GM19395 (cell line): Measurements from ENCODE around the gene ZNF280B.
"Not testable (repeated sequence)": the region's sequence is repeated elsewhere in the genome, so short reads cannot be mapped to it uniquely, and the experiment has no call there.

Experiments used
- ATAC-seq: cut with Tn5 transposase; IDR thresholded peaks from one replicate; pipeline ENCODE4 v1.9.1; 2021; ENCODE audit warnings: mild to moderate bottlenecking, moderate library complexity; ENCODE audit not compliant: unreplicated experiment

Gene ZNF280B

DNA sequence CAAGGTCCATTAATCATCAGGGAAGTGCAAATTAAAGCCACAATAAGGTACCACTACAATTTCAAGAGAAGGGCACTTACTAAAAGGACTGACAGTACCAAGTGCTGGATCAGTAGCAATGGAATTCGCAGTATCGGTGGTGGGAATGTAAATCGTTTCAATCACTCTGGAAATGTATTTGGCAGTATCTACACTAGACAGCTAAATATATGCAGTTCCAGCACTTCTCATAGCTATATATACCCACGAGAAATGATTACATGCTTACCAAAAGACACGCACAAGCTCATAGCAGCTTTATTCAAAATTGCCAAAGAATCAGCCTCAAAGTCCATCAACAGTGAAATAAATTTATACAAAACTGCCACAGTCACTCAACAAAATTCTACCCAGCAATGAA is 4.4 kb upstream of the ZNF280B start:
- no peak for ATAC-seq

DNA sequence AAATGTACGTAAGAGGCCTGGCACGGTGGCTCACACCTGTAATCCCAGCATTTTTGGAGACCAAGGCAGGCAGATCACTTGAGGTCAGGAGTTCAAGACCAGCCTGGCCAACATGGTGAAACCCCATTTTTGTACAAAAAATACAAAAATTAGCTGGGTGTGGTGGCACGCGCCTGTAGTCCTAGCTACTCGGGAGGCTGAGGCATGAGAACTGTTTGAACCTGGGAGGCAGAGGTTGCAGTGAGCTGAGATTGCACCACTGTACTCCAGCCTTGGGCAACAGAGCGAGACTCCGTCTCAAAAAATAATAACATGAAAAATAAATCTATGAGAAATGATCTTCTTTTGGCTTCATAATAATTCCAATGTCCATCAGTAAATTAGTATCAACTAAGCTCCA is 2.3 kb upstream of the ZNF280B start:
- ATAC-seq, result not testable (repeated sequence)

DNA sequence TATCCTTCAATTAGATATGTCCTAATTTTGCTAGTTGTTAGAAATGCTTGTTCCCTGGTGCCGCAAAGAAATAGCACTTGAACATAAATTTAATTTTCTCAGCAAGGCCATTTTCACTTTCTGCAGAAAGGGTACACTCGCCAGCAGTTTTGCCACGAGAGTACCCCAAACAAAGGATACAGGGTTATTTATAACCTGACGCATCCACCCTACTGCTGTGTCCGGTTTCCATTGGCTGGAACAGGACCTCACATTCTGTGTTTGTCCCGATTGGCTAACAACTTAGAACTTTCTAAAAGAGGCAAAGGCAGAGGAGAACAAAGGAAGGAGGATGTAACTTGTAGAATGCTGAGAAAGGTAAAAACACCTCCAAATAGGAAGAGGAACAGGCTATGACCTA is 1.4 kb upstream of the ZNF280B start:
- ATAC-seq, result not testable (repeated sequence)

DNA sequence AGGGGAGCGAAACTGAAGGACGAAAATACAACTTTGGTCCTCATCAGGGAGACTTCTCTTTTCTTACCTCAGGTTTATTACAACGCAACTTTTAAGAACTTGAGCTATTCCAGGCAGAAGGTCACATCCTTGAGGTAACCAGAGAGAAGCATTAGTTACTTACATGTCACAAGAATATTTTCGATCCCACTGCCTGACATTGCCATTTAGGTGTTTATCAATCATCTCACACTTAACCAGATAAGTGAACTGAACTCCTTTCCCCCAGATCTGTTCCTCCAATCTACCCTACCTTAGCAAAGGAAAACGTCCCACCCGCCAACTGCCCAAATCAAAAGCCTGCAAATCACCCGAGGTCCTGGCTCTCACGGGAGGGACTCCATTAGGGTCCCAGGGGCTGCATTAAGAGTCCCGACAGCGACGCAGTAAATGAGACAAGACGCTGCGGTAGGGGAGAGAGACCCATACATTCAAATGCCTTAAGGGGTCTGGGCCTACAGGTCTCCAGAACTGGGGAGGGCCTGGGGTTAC is 734 bp downstream of the ZNF280B start:
- ATAC-seq, result no peak

DNA sequence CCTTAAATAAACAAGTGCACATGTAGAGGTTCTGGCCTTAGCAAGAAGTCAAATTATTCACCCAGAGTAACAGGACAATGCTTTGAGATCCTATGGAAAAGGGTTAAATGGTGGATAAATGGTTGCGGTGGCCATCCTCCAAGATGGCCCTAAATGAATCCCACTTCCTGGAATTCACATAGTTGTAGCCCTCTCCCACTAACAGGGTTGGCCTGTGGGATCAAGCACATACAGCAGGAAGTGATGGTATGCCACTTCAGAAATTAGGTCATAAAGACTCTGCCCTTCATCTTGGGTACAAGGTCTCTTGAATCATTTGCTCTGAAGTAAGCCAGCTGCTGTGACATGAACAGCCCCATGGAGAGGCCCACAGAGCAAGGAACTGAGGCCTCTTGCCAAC is 1.8 kb downstream of the ZNF280B start:
- ATAC-seq, result no peak

DNA sequence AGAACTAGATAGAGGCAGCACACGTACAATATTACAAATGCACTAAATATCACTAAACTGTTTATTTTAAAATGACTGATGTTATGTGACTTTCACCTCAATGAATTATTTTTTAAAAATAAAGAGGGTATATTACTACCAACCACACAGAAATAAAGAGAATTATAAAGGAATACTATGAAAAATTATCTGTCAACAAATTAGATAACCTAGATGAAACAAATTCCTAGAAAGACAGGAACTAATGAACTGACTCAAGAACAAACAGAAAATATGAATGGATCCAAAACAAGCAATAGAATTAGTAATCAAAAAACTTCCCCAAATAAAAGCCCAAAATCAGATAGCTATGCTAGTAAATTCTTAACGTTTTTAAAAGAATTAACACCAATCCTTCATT is 10.3 kb downstream of the ZNF280B start:
- ATAC-seq, result no peak

DNA sequence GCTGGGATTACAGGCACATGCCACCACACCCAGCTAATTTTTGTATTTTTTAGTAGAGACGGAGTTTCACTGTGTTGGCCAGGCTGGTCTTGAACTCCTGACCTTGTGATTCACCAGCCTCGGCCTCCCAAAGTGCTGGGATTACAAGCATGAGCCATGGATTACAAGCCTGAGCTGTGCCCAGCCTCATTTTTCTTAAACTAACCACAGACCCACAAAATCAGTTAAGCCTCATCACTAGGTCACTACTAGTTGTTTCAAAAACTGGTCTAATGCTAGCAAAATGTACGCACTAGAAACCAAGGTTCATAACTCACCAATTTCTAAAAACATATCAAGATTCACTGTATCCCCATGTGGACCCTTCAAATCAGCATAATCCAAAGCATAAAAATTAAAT is 17.0 kb downstream of the ZNF280B start:
- not testable (repeated sequence) for ATAC-seq

DNA sequence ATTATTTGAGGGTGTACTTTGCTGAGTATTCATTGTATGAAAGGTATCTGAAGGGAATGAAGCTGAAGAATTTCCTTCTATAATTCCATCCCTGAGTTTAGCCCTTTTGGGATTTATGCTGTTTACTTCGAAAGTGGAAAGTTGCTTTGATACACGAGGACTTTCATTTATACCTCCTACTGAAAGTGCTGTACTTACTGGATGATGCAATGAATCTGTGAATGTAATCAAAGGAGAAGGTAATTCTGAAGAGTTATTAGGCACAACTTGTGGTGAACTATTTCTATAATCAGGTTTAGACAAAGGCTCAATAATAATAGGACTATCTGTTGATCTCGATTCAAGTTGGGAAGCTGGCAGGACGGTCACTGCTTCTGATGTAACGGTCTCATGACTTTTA is 19.8 kb downstream of the ZNF280B start:
- ATAC-seq, result no peak

DNA sequence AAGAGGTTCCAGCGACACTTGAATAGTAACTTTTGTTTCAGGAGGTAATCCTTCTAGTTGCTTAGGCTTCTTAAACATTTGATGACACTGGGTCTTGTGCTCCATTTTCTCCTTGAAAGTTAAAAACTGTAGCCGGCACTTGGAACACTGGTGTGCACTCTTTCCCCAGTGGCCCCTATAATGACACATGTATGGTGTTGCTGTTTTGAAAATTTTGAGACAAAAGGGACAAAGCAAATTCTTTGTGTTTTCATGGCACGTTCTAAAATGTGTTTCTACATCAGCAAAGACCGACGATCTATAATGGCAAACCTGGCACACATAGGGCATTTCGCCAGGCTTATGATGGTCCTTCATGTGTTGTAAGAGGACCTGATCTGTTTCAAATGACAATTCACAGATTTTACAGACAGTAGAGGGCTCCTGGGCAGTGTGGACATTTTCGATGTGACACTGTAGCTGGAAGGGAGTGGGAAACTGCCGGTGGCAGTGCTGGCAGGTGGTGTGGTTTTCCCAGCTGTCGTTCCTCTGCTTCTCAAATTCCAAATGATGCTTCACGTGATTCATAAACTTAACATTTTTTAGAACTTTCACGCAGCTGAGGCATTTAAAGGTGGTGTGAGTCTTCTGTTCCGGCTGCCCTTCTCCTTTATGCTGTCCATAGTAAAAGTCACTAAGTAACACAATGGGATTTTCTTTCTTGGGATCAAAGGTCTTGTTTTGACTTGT is 20.5 kb downstream of the ZNF280B start:
- ATAC-seq, result no peak

DNA sequence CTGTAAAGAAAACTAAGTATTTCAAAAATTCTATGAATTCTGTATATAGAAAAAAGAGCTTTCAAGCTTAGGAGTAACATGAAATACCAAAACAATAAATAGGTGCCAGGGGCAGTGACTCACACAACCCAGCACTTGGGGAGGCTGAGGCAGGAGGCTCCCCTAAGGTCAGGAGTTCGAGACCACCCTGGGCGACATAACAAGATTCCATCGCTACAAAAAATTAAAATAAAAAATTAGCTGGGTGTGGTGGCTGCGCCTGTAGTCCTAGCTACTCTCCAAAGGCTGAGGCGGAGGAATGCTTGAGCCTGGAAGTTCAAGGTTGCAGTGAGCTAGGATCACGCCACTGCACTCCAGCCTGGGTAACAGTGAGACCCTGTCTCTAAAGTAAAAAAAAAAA is 21.5 kb downstream of the ZNF280B start:
- no peak for ATAC-seq

DNA sequence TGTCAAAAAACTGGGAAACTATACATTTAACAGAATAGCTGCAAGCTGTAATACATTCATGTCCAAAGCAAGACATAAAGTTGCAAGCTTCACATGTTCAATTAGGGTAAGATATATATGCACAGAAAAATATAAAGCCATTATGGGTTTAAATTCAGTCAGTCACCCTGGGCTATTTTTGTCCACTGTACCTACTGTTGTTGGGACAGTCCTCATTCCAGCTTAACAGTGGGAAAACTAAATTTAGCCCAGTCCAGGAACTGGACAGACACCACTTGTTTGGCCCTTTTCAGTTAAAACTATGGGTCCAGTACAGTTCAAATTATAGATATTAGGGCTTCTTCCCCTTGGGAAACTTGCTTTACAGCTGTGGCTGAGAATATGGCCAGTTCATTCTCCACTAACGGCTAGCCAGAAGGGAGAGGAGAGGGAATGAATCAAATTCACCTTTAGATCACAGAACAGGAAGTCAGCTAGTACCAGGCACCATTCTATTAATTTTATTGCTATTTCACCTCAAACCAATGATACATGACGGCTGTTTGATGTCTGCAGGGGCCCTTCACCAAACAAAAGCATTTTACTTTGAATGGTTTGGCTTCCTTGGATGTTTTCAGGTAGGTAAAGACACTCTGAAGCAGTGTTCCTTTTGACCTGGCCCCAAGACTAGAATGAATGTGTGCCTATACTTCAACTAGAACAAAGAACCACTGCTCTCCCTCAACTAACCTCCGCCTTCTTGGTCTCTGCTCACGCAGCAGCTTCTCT is 22.2 kb downstream of the ZNF280B start:
- ATAC-seq, result no peak

DNA sequence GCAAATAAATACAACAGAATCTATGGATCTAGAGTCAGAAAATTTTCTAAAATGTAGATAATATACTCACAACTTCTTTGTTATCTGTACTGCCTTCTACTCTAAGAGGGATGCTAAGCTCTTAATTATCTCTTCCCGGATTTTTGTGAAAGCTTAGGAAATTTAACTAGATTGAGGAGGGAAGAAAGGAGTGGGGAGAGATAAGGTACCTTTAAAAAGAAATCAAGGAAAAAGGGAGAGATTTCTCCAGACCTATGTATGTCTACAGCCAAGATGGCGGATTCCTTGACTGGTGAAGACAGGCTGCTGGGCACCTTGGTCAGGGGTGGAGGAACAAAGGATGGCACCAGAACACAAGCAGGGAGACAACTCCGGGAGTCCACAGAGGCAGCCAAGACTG is 23.0 kb downstream of the ZNF280B start:
- ATAC-seq, result no peak

DNA sequence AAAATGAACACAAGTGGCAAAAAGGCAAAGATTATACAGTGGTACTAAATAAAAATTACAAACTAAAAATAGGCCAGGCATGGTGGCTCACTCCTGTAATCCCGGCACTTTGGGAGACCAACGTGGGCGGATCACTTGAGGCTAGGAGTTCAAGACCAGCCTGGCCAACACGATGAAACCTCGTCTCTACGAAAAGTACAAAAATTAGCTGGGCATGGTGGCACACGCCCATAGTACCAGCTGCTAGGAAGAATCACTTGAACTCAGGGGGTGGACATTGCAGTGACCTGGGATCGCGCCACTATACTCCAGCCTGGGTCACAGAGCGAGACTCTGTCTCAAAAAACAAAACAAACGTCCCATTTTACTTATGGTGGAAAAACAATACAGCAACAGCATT is 24.5 kb downstream of the ZNF280B start:
- no peak for ATAC-seq

DNA sequence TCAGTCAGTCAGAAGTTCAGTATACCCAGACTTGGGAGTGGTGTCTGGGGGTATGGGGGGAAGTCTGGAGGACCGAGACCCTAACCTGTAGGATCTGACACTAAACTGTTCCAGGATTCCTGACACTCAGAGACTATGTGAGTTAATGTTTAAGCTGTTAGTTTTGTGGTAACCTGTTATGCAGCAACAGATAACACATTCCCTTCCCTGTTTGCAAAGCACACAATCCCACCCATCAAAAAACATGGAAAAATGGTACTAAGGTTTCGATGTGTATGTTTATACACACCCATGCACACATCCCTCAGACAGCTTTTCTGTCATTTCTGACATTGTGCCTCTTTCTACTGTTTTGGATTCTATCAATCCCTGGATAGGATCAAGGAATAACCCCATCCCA is 27.6 kb downstream of the ZNF280B start:
- no peak for ATAC-seq

DNA sequence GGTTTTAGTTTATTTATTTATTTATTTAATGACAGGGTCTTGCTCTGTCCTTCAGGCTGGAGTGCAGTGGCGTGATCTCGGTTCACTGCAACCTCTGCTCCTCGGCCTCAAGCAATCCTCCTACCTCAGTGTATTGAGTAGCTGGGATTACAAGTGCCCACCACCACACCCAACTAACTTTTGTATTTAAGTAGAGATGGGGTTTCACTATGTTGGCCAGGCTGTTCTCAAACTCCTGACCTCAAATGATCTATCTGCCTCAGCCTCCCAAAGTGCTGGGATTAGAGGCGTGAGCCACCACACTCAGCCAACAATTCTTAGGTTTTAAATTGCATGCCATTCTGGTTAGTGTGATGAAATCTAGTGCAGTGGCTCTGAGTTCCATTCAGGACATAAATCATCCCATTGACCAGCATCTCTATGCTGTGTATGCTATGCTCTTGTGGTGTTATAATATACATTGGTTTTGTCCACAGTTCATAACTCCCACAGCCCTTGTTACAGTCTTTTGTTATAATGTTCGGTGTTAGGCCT is 28.5 kb downstream of the ZNF280B start:
- no peak for ATAC-seq

DNA sequence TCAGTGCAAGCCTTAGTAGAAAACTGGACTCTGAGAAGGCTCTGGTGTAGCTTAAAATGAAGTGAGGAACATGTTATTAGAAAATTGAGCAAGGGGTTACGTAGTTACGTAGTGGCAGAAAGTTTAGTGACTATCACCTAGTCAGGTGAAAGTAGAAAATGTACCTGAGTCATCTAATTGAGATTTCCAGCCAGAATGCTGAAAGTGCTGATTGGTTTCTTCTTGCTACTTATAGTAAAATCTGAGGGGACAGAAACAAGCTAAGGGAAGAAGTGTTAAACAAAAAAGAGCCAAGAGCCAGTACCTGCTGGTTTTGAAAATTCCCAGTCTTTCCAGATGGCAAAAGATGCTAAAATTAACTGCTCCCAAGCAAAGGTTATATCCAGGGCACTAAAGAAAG is 29.4 kb downstream of the ZNF280B start:
- no peak for ATAC-seq

DNA sequence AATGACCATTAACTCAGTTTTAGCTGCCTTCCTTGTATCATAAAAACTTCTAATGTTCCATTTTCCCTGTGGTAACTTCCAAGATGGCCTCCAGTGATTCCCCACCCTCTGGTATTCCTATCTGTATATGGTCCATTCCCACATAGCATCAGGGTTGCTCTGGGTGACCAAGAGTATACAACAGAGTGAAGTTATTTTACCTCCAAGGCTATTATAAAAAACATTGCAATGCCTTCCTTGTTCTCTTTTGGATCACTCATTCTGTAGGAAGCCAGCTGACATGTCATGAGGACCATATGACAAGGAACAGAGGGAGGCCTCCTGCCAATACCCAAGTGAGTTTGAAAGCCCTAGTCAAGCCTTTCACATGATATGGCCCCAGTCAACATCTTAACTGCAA is 30.1 kb downstream of the ZNF280B start:
- ATAC-seq, result no peak

DNA sequence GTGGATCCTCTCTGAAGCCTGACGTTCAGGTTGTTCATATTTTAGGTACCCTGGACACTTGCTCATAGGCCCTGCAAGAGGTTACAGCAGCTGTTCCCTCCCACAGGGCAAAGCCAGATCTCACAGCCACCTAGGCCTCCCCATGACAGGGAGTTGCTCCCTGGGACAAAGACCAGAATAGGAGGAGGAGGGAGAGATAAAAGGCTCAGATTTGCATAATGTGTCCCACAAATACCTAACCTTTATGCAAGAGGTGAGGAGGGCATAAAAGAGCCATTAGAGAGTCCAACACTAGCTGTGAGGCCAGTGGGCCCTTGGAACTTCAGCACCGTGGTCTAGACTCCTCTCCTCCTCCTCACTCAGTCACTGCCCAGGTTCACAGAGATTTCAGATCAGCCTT is 33.8 kb downstream of the ZNF280B start:
- no peak for ATAC-seq

DNA sequence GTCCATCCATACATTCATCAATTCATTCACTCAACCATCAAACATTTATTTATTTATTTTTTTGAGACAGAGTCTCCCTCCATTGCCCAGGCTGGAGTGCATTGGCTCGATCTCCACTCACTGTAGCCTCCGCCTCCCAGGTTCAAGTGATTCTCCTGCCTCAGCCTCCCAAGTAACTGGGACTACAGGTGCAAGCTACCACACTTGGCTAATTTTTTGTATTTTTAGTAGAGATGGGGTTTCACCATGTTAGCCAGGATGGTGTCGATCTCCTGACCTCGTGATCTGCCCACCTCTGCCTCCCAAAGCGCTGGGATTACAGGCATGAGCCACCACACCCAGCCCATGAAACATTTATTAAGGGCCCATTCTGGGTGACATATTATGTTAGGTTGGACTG is 37.4 kb downstream of the ZNF280B start:
- ATAC-seq, result not testable (repeated sequence)

DNA sequence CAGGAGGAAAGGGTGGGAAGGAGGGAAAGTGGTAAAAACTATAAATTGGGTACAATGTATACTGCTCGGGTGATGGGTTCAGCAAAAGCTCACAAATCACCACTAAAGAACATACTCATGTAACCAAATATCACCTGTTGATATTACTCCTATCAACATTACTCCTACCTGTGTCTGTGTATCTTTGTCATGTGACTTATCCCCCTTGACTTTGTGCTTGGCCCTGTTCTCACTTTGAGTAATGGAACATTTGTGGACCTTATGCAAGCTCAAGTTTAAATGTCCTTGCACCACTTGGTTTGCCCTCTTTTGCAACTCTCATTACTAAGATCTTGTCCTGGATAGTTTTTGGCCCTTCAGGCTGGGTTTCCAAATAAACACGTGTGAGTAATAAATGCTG is 39.0 kb downstream of the ZNF280B start:
- ATAC-seq, result no peak

DNA sequence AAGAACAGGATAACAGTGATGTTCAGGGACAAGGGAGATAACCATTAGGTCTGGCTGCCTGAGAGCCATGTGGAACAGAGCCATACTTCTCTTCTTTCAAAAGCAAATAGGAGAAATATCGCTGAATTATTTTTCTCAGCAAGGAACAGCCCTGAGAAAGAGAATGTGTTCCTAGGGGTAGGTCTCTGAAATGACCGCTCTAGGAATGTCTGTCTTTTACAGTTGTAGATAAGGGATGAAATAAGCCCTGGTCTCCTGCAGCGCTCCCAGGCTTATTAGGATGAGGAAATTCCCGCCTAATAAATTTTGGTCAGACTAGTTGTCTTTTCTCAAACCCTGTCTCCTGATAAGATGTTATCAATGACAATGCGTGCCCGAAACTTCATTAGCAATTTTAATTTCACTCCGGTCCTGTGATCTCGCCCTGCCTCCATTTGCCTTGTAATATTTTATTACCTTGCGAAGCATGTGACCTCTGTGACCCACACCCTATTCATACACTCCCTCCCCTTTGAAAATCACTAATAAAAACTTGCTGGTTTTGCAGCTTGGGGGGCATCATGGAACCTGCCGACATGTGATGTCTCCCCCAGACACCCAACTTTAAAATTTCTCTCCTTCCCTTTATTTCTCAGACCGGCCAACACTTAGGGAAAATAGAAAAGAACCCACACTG is 39.6 kb downstream of the ZNF280B start:
- not testable (repeated sequence) for ATAC-seq
